Ishikawa (cell line): ENCODE measurements around the gene MPPE1.

ENCODE experiments used
- CEBPB ChIP-seq: IDR thresholded peaks from 2 replicates; pipeline ENCODE4 v1.6.1; 2012
- CREB1 ChIP-seq: IDR thresholded peaks from 2 replicates; pipeline ENCODE4 v1.6.1; 2012; ENCODE audit warnings: low read depth
- EGR1 ChIP-seq: IDR thresholded peaks from 2 replicates; pipeline ENCODE4 v1.6.1; 2012
- EP300 ChIP-seq: IDR thresholded peaks from 2 replicates; pipeline ENCODE4 v1.6.1; 2012; ENCODE audit warnings: borderline replicate concordance
- FOXM1 ChIP-seq: IDR thresholded peaks from 2 replicates; pipeline ENCODE4 v1.6.1; 2012; ENCODE audit warnings: low read depth, borderline replicate concordance
- MAX ChIP-seq: IDR thresholded peaks from 2 replicates; pipeline ENCODE4 v1.6.1; 2012
- NFIC ChIP-seq: IDR thresholded peaks from 2 replicates; pipeline ENCODE4 v1.6.1; 2012
- RAD21 ChIP-seq: IDR thresholded peaks from 2 replicates; pipeline ENCODE4 v1.6.1; 2012; ENCODE audit warnings: low read depth
- REST ChIP-seq: IDR thresholded peaks from 2 replicates; pipeline ENCODE4 v1.6.1; 2012; ENCODE audit warnings: low read depth, mild to moderate bottlenecking
- TAF1 ChIP-seq: IDR thresholded peaks from 2 replicates; pipeline ENCODE4 v1.6.1; 2012; ENCODE audit warnings: low read depth, mild to moderate bottlenecking
- TCF12 ChIP-seq: IDR thresholded peaks from 2 replicates; pipeline ENCODE4 v1.6.1; 2012; ENCODE audit warnings: low read depth
- TEAD4 ChIP-seq: IDR thresholded peaks from 2 replicates; pipeline ENCODE4 v1.6.1; 2012
- USF1 ChIP-seq: IDR thresholded peaks from 2 replicates; pipeline ENCODE4 v1.6.1; 2012
- YY1 ChIP-seq: IDR thresholded peaks from 2 replicates; pipeline ENCODE4 v1.6.1; 2012; ENCODE audit warnings: low read depth
- ZBTB7A ChIP-seq: IDR thresholded peaks from 2 replicates; pipeline ENCODE4 v1.6.1; 2012; ENCODE audit warnings: low read depth

MPPE1 gene

GRCh38 chr18:11884396-11885030, 23.6 kb downstream of the MPPE1 start:
- TF ChIP-seq ZBTB7A (no peak), YY1 (no peak)

- TF ChIP-seq RAD21 (no peak), EGR1 (no peak), MAX (no peak), YY1 (no peak), NFIC (no peak), ZBTB7A (no peak), REST (no peak), CEBPB (no peak)
Observed at GRCh38 chr18:11883153-11883552, 25.0 kb downstream of the MPPE1 start.

- TF ChIP-seq ZBTB7A (no peak), FOXM1 (no peak), YY1 (no peak), NFIC (no peak), TEAD4 (no peak), EP300 (no peak), TCF12 (no peak), USF1 (no peak), CREB1 (no peak), MAX (no peak), REST (no peak), RAD21 (no peak), EGR1 (no peak), TAF1 (no peak), CEBPB (no peak)
Observed at GRCh38 chr18:11882636-11883035, 25.5 kb downstream of the MPPE1 start.

- no peak for TF ChIP-seq USF1
- TF ChIP-seq NFIC = no peak
- no peak for TF ChIP-seq MAX
- TF ChIP-seq REST = no peak
- TF ChIP-seq ZBTB7A = no peak
- no peak for TF ChIP-seq EP300
- no peak for TF ChIP-seq TAF1
- TF ChIP-seq CREB1 = no peak
- TF ChIP-seq EGR1 = no peak
- no peak for TF ChIP-seq RAD21
- TF ChIP-seq FOXM1 = no peak
- no peak for TF ChIP-seq TCF12
- TF ChIP-seq YY1 = no peak
- TF ChIP-seq TEAD4 = no peak
- TF ChIP-seq CEBPB = no peak
Observed at GRCh38 chr18:11880586-11881304, 27.4 kb downstream of the MPPE1 start.
